Stimulated activated CD8-positive, alpha-beta memory T cell treated with anti-CD3 and anti-CD28 coated beads, Interleukin-12 subunit alpha, Interleukin-12 subunit beta, amount 100 ng/mL, for 1 hour (primary cell): Measurements from ENCODE around the gene CYP4F11.
"Not testable (repeated sequence)": the region's sequence is repeated elsewhere in the genome, so short reads cannot be mapped to it uniquely, and the experiment has no call there.

Experiments
- DNase-seq: peaks from one replicate; pipeline ENCODE4 v3.0.0-alpha.2; 2020; ENCODE audit warnings: low read depth

CYP4F11 gene

GRCh38 chr19:15934332-15935078 lies at the start of gene CYP4F11:
Gene CYP4F11, minus strand, starts transcription at chr19:15934529. Its CDS starts 121 bp downstream, at chr19:15934408.
- DNase-seq: no peak

GRCh38 chr19:15979293-15979692 lies 45.0 kb upstream of the CYP4F11 start:
- no peak for DNase-seq

GRCh38 chr19:15977690-15978089 lies 43.4 kb upstream of the CYP4F11 start:
- DNase-seq: no peak

- no peak for DNase-seq
Measured at GRCh38 chr19:15976836-15977689, 42.7 kb upstream of the CYP4F11 start.

GRCh38 chr19:15974856-15975255 lies 40.5 kb upstream of the CYP4F11 start:
- no peak for DNase-seq

- not testable (repeated sequence) for DNase-seq
Measured at GRCh38 chr19:15972043-15972442, 37.7 kb upstream of the CYP4F11 start.

- DNase-seq: no peak
Measured at GRCh38 chr19:15971224-15971780, 37.0 kb upstream of the CYP4F11 start.

GRCh38 chr19:15964231-15964630 lies 29.9 kb upstream of the CYP4F11 start:
- no peak for DNase-seq

- no peak for DNase-seq
Measured at GRCh38 chr19:15962319-15962718, 28.0 kb upstream of the CYP4F11 start.

GRCh38 chr19:15954820-15955219 lies 20.5 kb upstream of the CYP4F11 start:
- no peak for DNase-seq

GRCh38 chr19:15948223-15949058 lies 14.1 kb upstream of the CYP4F11 start, which contains the start of gene OR10H4:
Gene OR10H4, plus strand, starts transcription at chr19:15949008. Its CDS starts 0 bp downstream, at chr19:15949008.
- no peak for DNase-seq

- DNase-seq: no peak
Measured at GRCh38 chr19:15945301-15945700, 11.0 kb upstream of the CYP4F11 start.

GRCh38 chr19:15944401-15944800 lies 10.1 kb upstream of the CYP4F11 start:
- no peak for DNase-seq

- no peak for DNase-seq
Measured at GRCh38 chr19:15937771-15938170, 3.4 kb upstream of the CYP4F11 start.

GRCh38 chr19:15936950-15937349 lies 2.6 kb upstream of the CYP4F11 start:
- no peak for DNase-seq

- no peak for DNase-seq
Measured at GRCh38 chr19:15936173-15936572, 1.8 kb upstream of the CYP4F11 start.

- DNase-seq: no peak
Measured at GRCh38 chr19:15935167-15935702, 906 bp upstream of the CYP4F11 start.

GRCh38 chr19:15933761-15934331 lies 483 bp downstream of the CYP4F11 start:
- DNase-seq: not testable (repeated sequence)

GRCh38 chr19:15928321-15928720 lies 6.0 kb downstream of the CYP4F11 start:
- DNase-seq: no peak

GRCh38 chr19:15926484-15926883 lies 7.8 kb downstream of the CYP4F11 start:
- no peak for DNase-seq

- DNase-seq: no peak
Measured at GRCh38 chr19:15923702-15924101, 10.6 kb downstream of the CYP4F11 start.
